UCSD-AML1 (cell line): ENCODE measurements around the gene GNG4.
"Not testable (repeated sequence)": the region's sequence is repeated elsewhere in the genome, so short reads cannot be mapped to it uniquely, and the experiment has no call there.

Experiments used
- DNase-seq: peaks from one replicate; lab custom pipeline; 2025; ENCODE audit not compliant: unreplicated experiment; lab: John Stamatoyannopoulos, UW

The GNG4 gene

GRCh38 chr1:235650341-235651169 lies 971 bp upstream of the GNG4 start:
- no peak for DNase-seq

- DNase-seq: peak; percentile 37
These were observed 623 bp downstream of the GNG4 start for GRCh38 chr1:235648954-235649367.

GRCh38 chr1:235648407-235648907 lies 1.1 kb downstream of the GNG4 start:
- DNase-seq: no peak

GRCh38 chr1:235647537-235647936 lies 2.0 kb downstream of the GNG4 start:
- not testable (repeated sequence) for DNase-seq

DNA sequence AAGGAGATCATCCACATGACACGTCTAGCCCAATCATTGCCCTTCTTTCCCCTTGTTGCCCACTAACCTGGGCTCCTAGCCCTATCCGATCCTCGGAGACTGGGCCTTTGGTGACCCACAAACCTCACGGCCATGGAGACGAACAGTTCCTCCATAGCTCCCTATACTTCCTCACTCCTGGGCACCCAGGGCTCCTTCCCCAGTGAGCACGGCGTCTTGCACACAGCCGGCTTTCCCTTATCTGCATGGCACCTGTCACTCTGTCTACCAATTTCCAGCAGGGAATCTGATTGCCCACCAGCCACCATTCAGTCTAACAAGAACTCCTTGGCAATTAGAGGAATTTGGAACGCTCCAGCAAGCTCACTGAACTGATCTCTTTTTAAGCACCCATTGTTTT lies 3.1 kb downstream of the GNG4 start:
- DNase-seq: no peak

GRCh38 chr1:235644693-235645305 lies 4.8 kb downstream of the GNG4 start:
- no peak for DNase-seq

DNA sequence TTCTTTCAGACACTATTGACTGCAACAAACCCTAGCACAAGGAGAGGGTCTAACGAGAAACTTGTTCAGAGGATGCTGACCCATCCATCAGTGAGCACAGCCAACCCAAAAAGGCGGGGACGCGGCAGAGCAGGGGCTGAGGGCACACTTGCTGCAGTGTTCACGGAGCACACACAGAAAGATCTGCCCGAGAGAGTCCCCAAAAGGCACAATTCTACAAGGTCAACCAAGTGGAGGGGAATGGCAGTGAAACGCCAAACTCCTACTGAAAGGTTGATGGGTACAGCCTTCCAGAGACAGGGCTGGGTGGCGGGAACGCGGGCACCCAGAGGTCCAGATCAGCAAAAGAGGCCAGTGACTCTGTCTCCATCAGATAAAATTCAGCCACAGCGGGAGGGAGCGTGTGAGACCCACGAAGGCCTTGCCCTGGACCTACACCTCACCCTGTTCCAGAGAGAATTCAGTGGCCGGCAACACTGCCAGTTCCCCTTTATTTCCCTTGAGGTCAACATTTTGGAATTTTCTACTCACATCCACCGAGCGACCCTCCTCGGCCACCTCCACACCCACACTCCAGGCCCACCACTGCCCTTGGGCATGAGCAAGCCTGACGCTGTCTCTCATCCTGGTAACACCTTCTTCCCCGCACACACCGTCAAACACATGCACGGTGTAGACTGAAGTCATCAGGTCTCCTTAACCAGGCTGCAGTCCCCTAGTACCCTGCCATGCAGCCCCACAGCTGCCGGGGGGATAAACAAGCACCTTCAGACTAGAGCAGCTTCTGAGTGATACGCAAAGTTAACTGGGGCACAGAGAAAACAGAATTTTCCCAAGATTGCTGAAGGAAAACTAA lies 5.5 kb downstream of the GNG4 start:
- DNase-seq: no peak

DNA sequence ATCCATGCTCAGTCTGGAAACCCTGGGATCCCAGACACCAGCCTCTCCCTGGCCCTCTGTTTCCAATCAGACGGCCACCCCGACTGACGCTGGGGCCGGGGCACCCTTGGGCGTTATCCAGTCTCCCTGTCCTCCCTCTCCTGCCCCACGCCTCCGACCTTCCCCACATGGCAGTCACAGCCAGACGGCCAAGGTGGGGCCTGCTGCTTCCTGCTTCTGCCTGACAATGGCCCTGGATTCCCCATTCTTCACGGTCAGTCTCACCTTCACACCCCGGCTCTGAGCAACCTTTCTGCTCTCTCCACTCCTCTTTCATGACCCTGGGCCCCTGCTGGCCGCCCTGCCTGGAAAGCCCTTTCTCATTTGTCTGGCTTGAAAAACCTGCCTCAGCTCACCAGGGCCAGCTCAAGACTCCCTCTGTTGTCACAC lies 6.6 kb downstream of the GNG4 start:
- no peak for DNase-seq

DNA sequence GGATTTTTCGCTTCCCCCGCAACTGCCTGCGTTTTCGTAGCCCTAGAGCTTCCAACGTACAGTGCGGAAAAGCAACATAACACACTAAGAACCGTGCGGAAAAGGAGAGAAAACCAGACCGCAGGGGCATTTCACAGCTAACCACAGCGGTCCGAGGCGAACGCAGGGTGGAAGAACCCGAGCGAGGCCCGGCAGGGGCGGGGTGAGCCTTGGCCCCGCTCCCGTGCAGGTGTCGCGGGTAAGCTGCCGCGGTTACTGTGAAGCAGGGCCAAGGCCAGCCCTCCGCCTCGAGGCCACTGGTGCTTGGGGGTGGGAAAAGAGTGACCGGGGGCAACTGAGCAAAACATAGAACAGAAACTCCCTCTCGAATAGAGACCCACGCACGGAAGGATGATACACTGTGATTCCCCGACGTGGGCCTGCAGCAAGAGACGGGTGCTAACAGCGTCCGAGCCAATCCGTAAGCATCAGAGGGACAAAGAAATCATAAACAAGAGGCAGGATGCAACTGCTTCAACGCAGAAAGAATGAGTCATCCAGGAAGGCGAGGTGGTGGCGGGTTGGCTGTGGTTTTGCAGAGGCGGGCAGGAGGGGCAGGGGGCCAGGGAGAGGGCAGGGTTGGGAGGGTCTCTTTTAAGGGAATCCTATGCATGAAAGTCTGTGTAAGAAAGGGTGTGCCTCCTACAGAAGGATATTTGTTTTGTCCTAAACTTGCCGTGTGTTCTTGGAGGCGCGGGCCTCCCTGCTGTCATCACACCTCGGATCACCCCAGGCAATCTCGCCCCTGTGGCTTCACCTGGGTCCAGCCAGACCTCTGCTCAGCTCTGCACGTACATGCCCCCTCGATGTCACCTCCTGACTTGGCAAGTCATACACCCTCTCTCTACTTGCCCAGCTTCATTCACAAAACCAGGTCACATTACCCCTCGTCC lies 7.3 kb downstream of the GNG4 start:
- DNase-seq: no peak

- DNase-seq: no peak
These were observed 9.0 kb downstream of the GNG4 start for GRCh38 chr1:235640580-235640979.

GRCh38 chr1:235639226-235640205 lies 10.1 kb downstream of the GNG4 start:
- no peak for DNase-seq

- not testable (repeated sequence) for DNase-seq
These were observed 11.0 kb downstream of the GNG4 start for GRCh38 chr1:235638612-235639011.

DNA sequence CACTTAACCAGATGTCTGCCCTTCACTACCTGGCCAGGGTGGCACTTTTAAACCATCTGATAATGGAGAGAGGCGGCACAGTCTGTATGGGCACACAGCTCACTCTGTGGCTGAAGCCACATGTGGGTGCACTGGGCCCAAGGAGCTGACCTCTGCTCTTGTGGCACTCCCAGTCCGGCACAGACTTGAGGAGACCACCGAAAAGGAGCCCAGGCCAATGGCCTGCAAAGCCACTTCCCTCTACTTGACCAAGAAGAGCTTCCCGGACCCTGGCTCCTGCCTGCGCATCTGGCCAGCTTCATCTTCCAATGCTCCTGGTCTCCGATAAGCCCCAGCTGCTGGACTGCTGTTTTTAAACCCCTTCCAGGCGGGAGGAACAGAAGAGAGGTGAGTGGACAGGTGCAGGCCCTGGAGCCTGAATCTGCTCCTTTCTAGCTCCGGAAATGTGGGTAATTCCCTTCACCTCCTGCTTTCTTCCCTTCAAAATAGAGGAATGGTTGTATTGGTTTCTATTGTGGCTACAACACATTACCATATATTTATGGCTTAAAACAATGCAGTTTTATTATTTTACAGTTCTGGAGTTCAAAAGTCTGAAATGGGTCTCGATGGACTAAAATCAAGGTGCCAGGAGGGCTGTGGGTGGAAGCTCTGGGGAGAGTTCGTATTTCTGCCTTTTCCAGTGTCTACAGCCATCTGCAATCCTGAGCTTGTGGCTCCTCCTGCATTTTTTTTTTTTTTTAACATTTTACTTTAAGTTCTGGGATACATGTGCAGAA lies 11.6 kb downstream of the GNG4 start:
- DNase-seq: no peak

- no peak for DNase-seq
These were observed 13.5 kb downstream of the GNG4 start for GRCh38 chr1:235635938-235636662.

DNA sequence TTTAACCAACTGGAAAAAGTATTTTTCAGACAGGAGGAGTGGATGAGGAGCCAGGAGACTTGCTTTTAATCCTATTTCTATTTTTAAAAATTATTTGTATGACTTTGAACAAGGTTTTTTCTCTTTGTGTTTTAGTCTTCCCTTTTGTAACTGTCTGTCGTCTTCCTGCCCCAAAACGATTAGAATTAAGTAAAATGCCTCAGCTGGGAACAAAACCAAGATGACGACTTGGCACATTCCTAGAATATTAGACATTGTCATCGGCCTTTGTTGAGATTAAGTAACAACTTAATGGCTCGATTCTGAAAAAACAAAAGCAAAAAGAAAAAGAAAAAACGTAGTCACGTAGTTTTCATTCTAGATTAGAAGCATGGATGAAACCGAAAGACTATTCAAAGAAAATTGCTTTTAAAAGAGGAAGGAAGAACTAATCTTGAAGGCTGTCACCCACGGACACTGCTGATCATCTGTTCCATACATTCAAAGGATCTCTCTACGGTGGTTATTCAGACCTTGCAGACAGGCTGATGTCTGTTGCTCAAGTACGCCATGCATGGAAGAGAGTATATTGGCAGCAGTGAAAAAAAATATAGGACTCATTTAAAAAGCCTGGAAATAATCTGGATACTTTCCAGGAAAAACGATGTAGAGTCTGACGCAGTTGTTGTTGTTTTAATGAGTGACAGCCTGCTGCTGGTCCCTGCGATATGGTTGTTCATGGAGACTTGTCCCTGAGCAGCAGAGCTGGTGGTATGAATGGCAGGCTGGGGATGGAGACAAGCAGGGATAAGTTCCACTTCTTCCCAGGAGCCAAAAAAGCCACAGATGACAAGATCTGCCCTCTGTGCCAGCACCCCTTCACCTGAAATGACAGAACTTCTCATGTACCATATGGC lies 16.8 kb downstream of the GNG4 start:
- no peak for DNase-seq

GRCh38 chr1:235631816-235632215 lies 17.8 kb downstream of the GNG4 start:
- DNase-seq: no peak
